K562 (cell line): Measurements from ENCODE around the gene GABARAP.
A peak's percentile ranks its signal among the peaks of the same experiment; 100 is the strongest.

Experiments
- NONO ChIP-seq, 2 experiments: fragments of 200-400 bp in 1 of 2; fragments of 450-650 bp in 1 of 2; formaldehyde crosslinking in 1 of 2; IDR thresholded peaks; 2 replicates each; pipeline ENCODE4 v1.6.1; 2017; ENCODE audit warnings: low read depth in 2 of 2, mild to moderate bottlenecking in 2 of 2, moderate library complexity in 2 of 2, low read length in 1 of 2
- YY1 ChIP-seq, 3 experiments: IDR thresholded peaks; 2 replicates each; pipeline ENCODE4 v1.6.1; 2011; ENCODE audit warnings: low read length in 2 of 3, mild to moderate bottlenecking in 2 of 3, moderate library complexity in 2 of 3, borderline replicate concordance in 1 of 3, control low read depth in 1 of 3, low read depth in 1 of 3; ENCODE audit not compliant: insufficient read depth in 3 of 3, insufficient replicate concordance in 2 of 3, control insufficient read depth in 1 of 3, insufficient read length in 1 of 3; ENCODE audit errors: extremely low read depth in 1 of 3
- TF ChIP-seq, protein P1 (sequence below): sonication (generic); formaldehyde crosslinking; IDR thresholded peaks from 2 replicates; pipeline ENCODE4 v1.5.0; 2020; ENCODE audit warnings: missing genetic modification reagents

DNA sequence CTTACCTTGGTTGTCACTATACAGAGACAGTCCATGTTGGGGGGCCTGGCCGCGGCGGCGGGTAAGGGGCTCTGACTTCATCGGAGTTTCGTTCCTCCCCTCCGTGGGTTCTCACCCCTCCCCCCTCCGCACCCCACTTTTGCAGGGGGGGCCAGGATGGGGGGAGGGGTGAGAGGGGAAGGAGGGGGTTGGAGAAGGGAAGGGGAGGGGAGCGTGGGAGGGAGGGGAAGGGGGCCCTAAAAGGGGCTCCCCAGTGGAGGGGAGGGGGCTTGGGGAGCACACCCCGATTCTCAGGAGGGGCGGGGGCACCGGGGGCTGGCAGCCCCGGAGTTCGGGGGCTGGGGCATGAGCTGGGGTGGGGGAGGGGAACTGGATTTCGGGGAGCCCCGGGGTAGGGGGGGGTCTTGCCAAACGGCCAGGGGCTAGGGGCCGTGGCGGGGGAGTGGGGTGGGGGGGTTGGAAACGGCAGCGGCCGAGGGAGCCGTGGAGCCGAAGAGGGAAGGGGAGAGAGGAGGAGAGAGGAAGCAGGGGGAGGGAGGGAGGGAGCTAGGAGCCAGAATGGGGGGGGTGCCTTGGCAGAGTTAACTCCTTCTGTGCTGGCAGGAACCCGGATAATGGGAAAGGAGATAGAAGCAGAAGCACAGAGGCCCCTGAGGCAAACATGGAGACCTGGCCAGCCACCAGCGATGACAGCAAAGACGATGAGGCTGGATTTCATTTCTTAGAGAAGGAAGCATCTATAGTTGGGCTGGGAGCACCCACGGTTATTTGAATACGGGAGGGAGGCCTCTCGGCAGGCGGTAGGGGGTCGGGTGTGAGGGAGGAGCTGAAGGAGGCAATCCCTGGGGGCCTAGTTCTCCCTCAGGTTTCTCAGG is 24.9 kb downstream of the GABARAP start:
- TF ChIP-seq YY1 (IDR thresholded peaks at IDR 0.05; ENCODE audit: borderline replicate concordance in 1 of 3, control insufficient read depth in 1 of 3, extremely low read depth in 1 of 3, insufficient read depth in 3 of 3, insufficient read length in 1 of 3, insufficient replicate concordance in 2 of 3, low read depth in 1 of 3, low read length in 2 of 3) (peak in 1 of 3 experiments; percentile 24), NONO (IDR thresholded peaks at IDR 0.05; ENCODE audit: low read depth in 2 of 2, low read length in 1 of 2) (no peak)
- TF ChIP-seq, protein P1, sequence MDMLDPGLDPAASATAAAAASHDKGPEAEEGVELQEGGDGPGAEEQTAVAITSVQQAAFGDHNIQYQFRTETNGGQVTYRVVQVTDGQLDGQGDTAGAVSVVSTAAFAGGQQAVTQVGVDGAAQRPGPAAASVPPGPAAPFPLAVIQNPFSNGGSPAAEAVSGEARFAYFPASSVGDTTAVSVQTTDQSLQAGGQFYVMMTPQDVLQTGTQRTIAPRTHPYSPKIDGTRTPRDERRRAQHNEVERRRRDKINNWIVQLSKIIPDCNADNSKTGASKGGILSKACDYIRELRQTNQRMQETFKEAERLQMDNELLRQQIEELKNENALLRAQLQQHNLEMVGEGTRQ (CRISPR knock-in tag), result no peak
